ENCODE measurements around the gene RNF133.

Gene RNF133

DNA sequence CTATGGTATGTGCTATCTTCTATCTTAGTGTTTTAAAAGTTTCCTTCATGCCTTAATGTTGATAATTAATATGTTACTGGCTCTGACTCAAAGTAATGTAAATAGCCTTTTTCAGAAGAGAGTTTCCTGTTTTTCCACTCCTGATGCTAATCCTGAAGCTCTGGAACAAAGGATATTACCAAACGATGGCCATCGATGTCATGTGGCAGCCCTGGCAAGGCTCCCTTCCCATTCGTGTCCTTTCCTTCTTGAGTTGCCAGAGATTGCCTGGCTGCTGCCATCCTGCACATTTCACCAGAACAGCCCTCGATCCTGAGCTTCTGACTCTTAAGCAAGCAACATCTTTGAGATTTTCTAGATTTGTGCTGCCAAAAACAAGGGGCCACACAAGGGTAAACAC, 46.0 kb downstream of the RNF133 start:
- in situ Hi-C loops (cut with HindIII; ENCODE audit: low sequenced_read_pairs), result no loop called here
- TF ChIP-seq CTCF (IDR thresholded peaks at IDR 0.05; ENCODE audit: low read depth, low read length), result no peak
- no peak overlapping the region for H3K4me3 ChIP-seq (ENCODE audit: low read depth, low read length)
- DNase-seq (ENCODE audit: low read depth, low spot score), result no peak

- no peak for DNase-seq (ENCODE audit: low read depth, low spot score)
- no peak overlapping the region for H3K4me3 ChIP-seq (ENCODE audit: low read depth, low read length)
- no peak for TF ChIP-seq CTCF (IDR thresholded peaks at IDR 0.05; ENCODE audit: low read depth, low read length)
- in situ Hi-C loops (cut with HindIII; ENCODE audit: low sequenced_read_pairs), result no loop called here
These were observed 47.5 kb downstream of the RNF133 start for GRCh38 chr7:122651451-122651850.

All from astrocyte of the spinal cord (primary cell).